Muscle of back (tissue), 11 donors: ENCODE measurements around the gene PDK2. TPM values are rescaled to one million over a fixed set of nuclear protein-coding genes. Genes with fewer than 3 reads are reported as not detected.
A peak's percentile ranks its signal among the peaks of the same experiment; 100 is the strongest.
"Not testable (repeated sequence)": the region's sequence is repeated elsewhere in the genome, so short reads cannot be mapped to it uniquely, and the experiment has no call there.

Experiments
- DNase-seq, 3 donors: peaks; one replicate each; pipeline versions ENCODE4 v3.0.0 to v3.0.0-alpha.2; 2013
- polyA plus RNA-seq, 10 donors: library from polyadenylated mRNA; unstranded; fragments of 120-200 nt; gene quantifications; one replicate each; pipeline ENCODE4 v1.2.1, GENCODE V29; 2013; ENCODE audit not compliant: insufficient read length in 10 of 10

The PDK2 gene
- polyA plus RNA-seq, 10 donors: 39.8 to 69.0 (median 50.6) TPM

GRCh38 chr17:50056961-50057330, 38.2 kb upstream of the PDK2 start:
- DNase-seq: peak in 1 of 3 donors; percentile 44

GRCh38 chr17:50057521-50057991, 37.6 kb upstream of the PDK2 start:
- no peak for DNase-seq

- DNase-seq: peak in 2 of 3 donors; percentile 52 to 77
These were observed 36.7 kb upstream of the PDK2 start for GRCh38 chr17:50058296-50058953.

- no peak for DNase-seq
These were observed 35.9 kb upstream of the PDK2 start for GRCh38 chr17:50059256-50059655.

GRCh38 chr17:50059759-50060273, 35.3 kb upstream of the PDK2 start:
- DNase-seq: peak in 1 of 3 donors; percentile 30

GRCh38 chr17:50060951-50061712, 34.0 kb upstream of the PDK2 start:
- peak; percentile 83 to 91 (median 89) for DNase-seq

- DNase-seq: not testable (repeated sequence)
These were observed 33.5 kb upstream of the PDK2 start for GRCh38 chr17:50061713-50062045.

- DNase-seq: peak in 1 of 3 donors; percentile 58
These were observed 32.6 kb upstream of the PDK2 start for GRCh38 chr17:50062293-50063243.

- DNase-seq: no peak
These were observed 31.4 kb upstream of the PDK2 start for GRCh38 chr17:50063561-50064252.

- peak in 1 of 3 donors; percentile 88 for DNase-seq
These were observed 30.7 kb upstream of the PDK2 start for GRCh38 chr17:50064253-50065001.

- no peak for DNase-seq
These were observed 30.1 kb upstream of the PDK2 start for GRCh38 chr17:50065056-50065455.

- no peak for DNase-seq
These were observed 28.2 kb upstream of the PDK2 start for GRCh38 chr17:50066995-50067394.

GRCh38 chr17:50067996-50068395, 27.2 kb upstream of the PDK2 start:
- no peak for DNase-seq

- DNase-seq: no peak
These were observed 24.1 kb upstream of the PDK2 start for GRCh38 chr17:50070908-50071680.

- no peak for DNase-seq
These were observed 23.5 kb upstream of the PDK2 start for GRCh38 chr17:50071692-50072091.

- DNase-seq: no peak
These were observed 23.0 kb upstream of the PDK2 start for GRCh38 chr17:50072130-50072529.

- DNase-seq: no peak
These were observed 22.2 kb upstream of the PDK2 start for GRCh38 chr17:50072925-50073324.

GRCh38 chr17:50074227-50074626, 20.9 kb upstream of the PDK2 start:
- DNase-seq: no peak

- DNase-seq: no peak
These were observed 19.6 kb upstream of the PDK2 start for GRCh38 chr17:50075446-50076032.
